B cell (primary cell): Measurements from ENCODE around the gene ZNF638. TPM values are rescaled to one million over a fixed set of nuclear protein-coding genes. Genes with fewer than 3 reads are reported as not detected.

Source experiments
- ATAC-seq: fragments of 200-7000 bp; cut with Tn5 transposase; one replicate; pipeline ENCODE4 v1.10.0; 2021; ENCODE audit warnings: low read depth, mild to moderate bottlenecking, moderate number of reproducible peaks, moderate library complexity
- CTCF ChIA-PET: fragments of 350-600 bp; sonication (Branson Sonifier 250); formaldehyde crosslinking; loops from one replicate; lab custom pipeline; 2021; ENCODE audit warnings: antibody characterized with exemption, inconsistent platforms; lab: Charles Lee
- POLR2A ChIA-PET: fragments of 350-600 bp; sonication (Branson Sonifier 250); formaldehyde crosslinking; loops from one replicate; lab custom pipeline; 2021; ENCODE audit warnings: antibody characterized with exemption; lab: Charles Lee
- DNase-seq: peaks from one replicate; pipeline ENCODE4 v3.0.0; 2013
- H2AFZ ChIP-seq: 2 replicates; pipeline ENCODE4 v1.6.1; 2012; ENCODE audit warnings: mild to moderate bottlenecking, low read depth, low read length; ENCODE audit not compliant: insufficient read depth, poor library complexity, severe bottlenecking
- H3K27ac ChIP-seq, 2 donors: 1 replicate in 1 of 2; 2 replicates in 1 of 2; pipeline ENCODE4 v1.5.1; 2012 to 2013; ENCODE audit warnings: low read length in 2 of 2, mild to moderate bottlenecking in 2 of 2, moderate library complexity in 1 of 2
- H3K27me3 ChIP-seq, 4 experiments: fragments of 200-600 bp in 1 of 4; sonication (generic) in 1 of 4; replicated peaks in 1 of 4; 1 replicate in 2 of 4; 2 replicates in 2 of 4; pipeline versions ENCODE4 v1.6.1 to v1.7.0; 2013 to 2016; ENCODE audit warnings: low read length in 3 of 4, mild to moderate bottlenecking in 2 of 4, mixed read lengths in 1 of 4, moderate library complexity in 1 of 4; ENCODE audit not compliant: insufficient read depth in 4 of 4, control insufficient read depth in 3 of 4; ENCODE audit errors: control extremely low read depth in 1 of 4
- H3K36me3 ChIP-seq, 2 experiments: replicated peaks in 1 of 2; 1 replicate in 1 of 2; 2 replicates in 1 of 2; pipeline versions ENCODE4 v1.6.1 to v1.7.1; 2013; ENCODE audit warnings: low read length in 1 of 2; ENCODE audit not compliant: insufficient read depth in 2 of 2, control insufficient read depth in 1 of 2; ENCODE audit errors: control extremely low read depth in 1 of 2, extremely low read depth in 1 of 2
- H3K4me1 ChIP-seq, 2 donors: fragments of 200-600 bp in 1 of 2; sonication (generic) in 1 of 2; 1 replicate in 1 of 2; 2 replicates in 1 of 2; pipeline versions ENCODE4 v1.5.1 to v1.6.1; 2013 to 2017; ENCODE audit warnings: low read length in 2 of 2; ENCODE audit not compliant: control insufficient read depth in 2 of 2, insufficient read depth in 2 of 2
- H3K4me2 ChIP-seq: replicated peaks from 2 replicates; pipeline ENCODE3; 2012; ENCODE audit warnings: mild to moderate bottlenecking, low read depth, low read length; ENCODE audit not compliant: poor library complexity, severe bottlenecking
- H3K4me3 ChIP-seq, 5 experiments: fragments of 200-600 bp in 1 of 5; sonication (generic) in 1 of 5; 1 replicate in 3 of 5; 2 replicates in 2 of 5; pipeline versions ENCODE4 v1.5.1 to v1.7.0; 2011 to 2016; ENCODE audit warnings: low read length in 4 of 5, mild to moderate bottlenecking in 4 of 5, low read depth in 2 of 5, control low read depth in 1 of 5, moderate library complexity in 1 of 5; ENCODE audit not compliant: insufficient read depth in 1 of 5; ENCODE audit errors: control extremely low read depth in 1 of 5, extremely low read depth in 1 of 5
- H3K79me2 ChIP-seq: fragments of 200-600 bp; sonication (generic); one replicate; pipeline ENCODE4 v1.6.0; 2016; ENCODE audit warnings: low read length; ENCODE audit not compliant: control insufficient read depth, insufficient read depth
- H3K9ac ChIP-seq: fragments of 200-600 bp; sonication (generic); 2 replicates; pipeline ENCODE4 v1.6.1; 2017; ENCODE audit warnings: mild to moderate bottlenecking, low read length, moderate library complexity
- H3K9me3 ChIP-seq, 3 donors: one replicate each; pipeline versions ENCODE4 v1.6.1 to v1.7.1; 2013; ENCODE audit warnings: low read length in 2 of 3; ENCODE audit not compliant: control insufficient read depth in 2 of 3, insufficient read depth in 1 of 3; ENCODE audit errors: control extremely low read depth in 1 of 3
- H4K20me1 ChIP-seq: 2 replicates; pipeline ENCODE4 v1.6.0; 2012; ENCODE audit warnings: mild to moderate bottlenecking, low read length; ENCODE audit not compliant: insufficient read depth, control insufficient read depth, poor library complexity, severe bottlenecking
- H3K27ac Mint-ChIP-seq: one replicate; pipeline ENCODE4 v1.8.0; 2021; ENCODE audit warnings: mixed read lengths
- H3K27me3 Mint-ChIP-seq: one replicate; pipeline ENCODE4 v1.8.0; 2021; ENCODE audit warnings: mixed read lengths
- H3K4me1 Mint-ChIP-seq: one replicate; pipeline ENCODE4 v1.8.0; 2021; ENCODE audit warnings: mixed read lengths
- H3K4me3 Mint-ChIP-seq: one replicate; pipeline ENCODE4 v1.8.0; 2021; ENCODE audit warnings: mixed read lengths
- H3K9me3 Mint-ChIP-seq: one replicate; pipeline ENCODE4 v1.8.0; 2022; ENCODE audit warnings: mixed read lengths; ENCODE audit not compliant: insufficient read depth
- CTCF ChIP-seq: fragments of 200-600 bp; IDR thresholded peaks from one replicate; pipeline ENCODE4 v1.8.0; 2022; ENCODE audit warnings: antibody characterized with exemption, mild to moderate bottlenecking
- EZH2 ChIP-seq: IDR thresholded peaks from 2 replicates; pipeline ENCODE4 v1.6.1; 2012; ENCODE audit warnings: borderline replicate concordance, low read depth, mild to moderate bottlenecking, moderate library complexity, low read length; ENCODE audit not compliant: insufficient read depth, poor library complexity, severe bottlenecking
- WGBS: methylation state at CpG from one replicate; pipeline ENCODE4 v1.1.5; 2013; ENCODE audit warnings: missing lambda C conversion rate; ENCODE audit not compliant: insufficient coverage; 5-methylcytosine and 5-hydroxymethylcytosine counted together
- intact Hi-C: fragments of 100-400 bp; cut with micrococcal nuclease; formaldehyde crosslinking; loops from one replicate; pipeline ENCODE4 v1.10.0; 2022
- polyA plus RNA-seq: library from polyadenylated mRNA; depleted of rRNA; stranded (reverse); fragments of >200 nt; gene quantifications from 2 replicates; pipeline ENCODE4 v1.2.3, GENCODE V29; 2012
- total RNA-seq, 2 donors: library from RNA; stranded (reverse); fragments of 120-200 nt in 1 of 2; gene quantifications; 1 replicate in 1 of 2; 2 replicates in 1 of 2; pipeline versions ENCODE4 v1.2.3 to v1.2.4, GENCODE V29; 2013 to 2022

The ZNF638 gene
- total and polyA plus RNA-seq, 2 donors (not counting 1 experiment from before 2014, with no cell fraction given), result 60.1 to 221 TPM

GRCh38 chr2:71468279-71469015 lies 136.9 kb downstream of the ZNF638 start:
- Mint-ChIP-seq H3K27me3 (peaks cover 41% of the 10 kb centered on the region), H3K4me3 (no peak overlapping the region), H3K4me1 (peaks cover 9% of the 10 kb centered on the region), H3K27ac (no peak overlapping the region), H3K9me3 (no peaks in the 10 kb centered on the region)
- DNase-seq, result no peak
- no peak overlapping the region for H3K27ac ChIP-seq
- no peak for ATAC-seq
- no peaks in the 10 kb centered on the region for H4K20me1 ChIP-seq
- intact Hi-C loops, result no loop called here
- no peak overlapping the region for H3K4me2 ChIP-seq
- CTCF ChIA-PET, result interaction anchor here (1.6 kb wide), 1 partner anchor 42 kb away, joined by 5 read pairs; no protein-coding TSS in a partner anchor
- no peak overlapping the region for H2AFZ ChIP-seq
- H3K4me3 ChIP-seq, result no peak overlapping the region
- TF ChIP-seq EZH2 (no peak), CTCF (no peak)
- POLR2A ChIA-PET, result no interaction called here
- no peak overlapping the region for H3K9ac ChIP-seq
- H3K27me3 ChIP-seq, result peaks cover 0 to 49% (median 26%) of the 10 kb centered on the region in 4 experiments
- no peaks in the 10 kb centered on the region for H3K36me3 ChIP-seq
- H3K79me2 ChIP-seq, result no peaks in the 10 kb centered on the region
- peaks cover 12 to 14% of the 10 kb centered on the region in 2 donors for H3K4me1 ChIP-seq
- 87% methylated on average over 10 of the region's 11 CpGs for WGBS
- peaks cover 0 to 10% (median 0%) of the 10 kb centered on the region in 3 donors for H3K9me3 ChIP-seq
